ENCODE data around the gene FGD4.

DNA sequence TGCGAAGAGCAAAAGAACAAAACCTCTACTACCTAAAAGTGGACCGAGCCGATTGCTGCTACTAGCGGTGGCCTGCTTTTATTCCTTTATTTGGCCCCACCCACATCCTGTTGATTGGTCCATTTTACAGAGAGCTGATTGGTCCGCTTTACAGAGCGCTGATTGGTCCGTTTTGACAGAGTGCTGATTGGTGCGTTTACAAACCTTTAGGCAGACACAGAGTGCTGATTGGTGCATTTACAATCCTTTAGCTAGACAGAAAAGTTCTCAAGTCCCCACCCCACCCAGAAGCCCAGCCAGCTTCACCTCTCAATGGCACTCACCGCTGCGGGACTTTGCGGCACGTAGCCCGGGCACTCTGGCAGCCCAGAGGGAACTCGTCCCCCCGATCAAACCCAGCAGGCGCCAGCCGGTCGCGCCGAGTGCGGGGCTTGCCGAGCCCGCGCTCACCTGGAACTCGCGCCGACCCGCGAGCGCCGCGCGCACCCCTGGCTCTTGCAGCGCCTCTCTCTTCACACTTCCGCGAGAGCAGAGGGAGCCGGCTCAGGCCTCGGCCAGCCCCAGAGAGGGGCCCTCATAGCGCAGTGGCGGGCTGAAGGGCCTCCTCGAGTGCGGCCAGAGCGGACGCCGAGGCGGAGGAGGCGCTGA is 8.7 kb upstream of the FGD4 start:
- TF ChIP-seq EP300 (IDR thresholded peaks at IDR 0.05) (no peak), POLR2A (IDR thresholded peaks at IDR 0.05) (no peak)
- TF ChIP-seq, protein P1, sequence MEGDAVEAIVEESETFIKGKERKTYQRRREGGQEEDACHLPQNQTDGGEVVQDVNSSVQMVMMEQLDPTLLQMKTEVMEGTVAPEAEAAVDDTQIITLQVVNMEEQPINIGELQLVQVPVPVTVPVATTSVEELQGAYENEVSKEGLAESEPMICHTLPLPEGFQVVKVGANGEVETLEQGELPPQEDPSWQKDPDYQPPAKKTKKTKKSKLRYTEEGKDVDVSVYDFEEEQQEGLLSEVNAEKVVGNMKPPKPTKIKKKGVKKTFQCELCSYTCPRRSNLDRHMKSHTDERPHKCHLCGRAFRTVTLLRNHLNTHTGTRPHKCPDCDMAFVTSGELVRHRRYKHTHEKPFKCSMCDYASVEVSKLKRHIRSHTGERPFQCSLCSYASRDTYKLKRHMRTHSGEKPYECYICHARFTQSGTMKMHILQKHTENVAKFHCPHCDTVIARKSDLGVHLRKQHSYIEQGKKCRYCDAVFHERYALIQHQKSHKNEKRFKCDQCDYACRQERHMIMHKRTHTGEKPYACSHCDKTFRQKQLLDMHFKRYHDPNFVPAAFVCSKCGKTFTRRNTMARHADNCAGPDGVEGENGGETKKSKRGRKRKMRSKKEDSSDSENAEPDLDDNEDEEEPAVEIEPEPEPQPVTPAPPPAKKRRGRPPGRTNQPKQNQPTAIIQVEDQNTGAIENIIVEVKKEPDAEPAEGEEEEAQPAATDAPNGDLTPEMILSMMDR (IDR thresholded peaks at IDR 0.05) = no peak
